Mucosa of descending colon (tissue), 3 donors: ENCODE measurements around the gene RPS6KB2. TPM values are rescaled to one million over a fixed set of nuclear protein-coding genes. Genes with fewer than 3 reads are reported as not detected.

Source experiments
- ATAC-seq: fragments of 200-7000 bp; cut with Tn5 transposase; one replicate; pipeline ENCODE4 v1.9.1; 2020; ENCODE audit warnings: mild to moderate bottlenecking, moderate library complexity
- DNase-seq, 3 donors: peaks; one replicate each; pipeline ENCODE4 v3.0.0-alpha.2; 2020
- H3K36me3 ChIP-seq: fragments of 200-600 bp; one replicate; pipeline ENCODE4 v1.8.0; 2021; ENCODE audit warnings: low read depth, mild to moderate bottlenecking
- H3K4me1 ChIP-seq: fragments of 200-600 bp; one replicate; pipeline ENCODE4 v1.8.0; 2021; ENCODE audit warnings: low read depth, mild to moderate bottlenecking
- H3K4me3 ChIP-seq: fragments of 200-600 bp; one replicate; pipeline ENCODE4 v1.8.0; 2021; ENCODE audit warnings: mild to moderate bottlenecking
- H3K9me3 ChIP-seq: fragments of 200-600 bp; one replicate; pipeline ENCODE4 v1.8.0; 2021; ENCODE audit warnings: mild to moderate bottlenecking
- CTCF ChIP-seq: fragments of 200-600 bp; IDR thresholded peaks from one replicate; pipeline ENCODE4 v1.8.0; 2022; ENCODE audit warnings: antibody characterized with exemption, mild to moderate bottlenecking
- intact Hi-C, 2 donors: fragments of 100-400 bp; cut with DNase I in 1 of 2; cut with micrococcal nuclease in 1 of 2; formaldehyde crosslinking; loops; one replicate each; pipeline versions ENCODE4 v1.11.0 to v1.11.1; 2022; cut with DNase I, micrococcal nuclease
- total RNA-seq, 3 donors: library from RNA; stranded (reverse); fragmentation: NEBNext Ultra II Directional in 2 of 3; extraction: Animal tissue kit (Norgen Biotek cat#: 25700) in 2 of 3; gene quantifications; one replicate each; pipeline versions ENCODE4 v1.2.1 to v1.2.4, GENCODE V29; 2021 to 2023
- donor health status: DM: no; HTN: no; CAD: no; lungs with moderate emphysema.
- donor health status: DM: no; HTN: no; CAD: no.
- donor health status: DM: no; HTN: yes; CAD: no.

The RPS6KB2 gene
- total RNA-seq, 3 donors from 2014 or later, result 43.1 to 51.6 (median 45.4) TPM

- intact Hi-C loops, result no loop called here
- ATAC-seq (no peak), DNase-seq (no peak)
- Histone ChIP-seq H3K36me3 (no peaks in the 10 kb centered on the region), H3K4me3 (no peak overlapping the region), H3K9me3 (no peaks in the 10 kb centered on the region), H3K4me1 (no peaks in the 10 kb centered on the region)
- no peak for TF ChIP-seq CTCF
These were observed 22.7 kb downstream of the RPS6KB2 start for GRCh38 chr11:67450796-67451657.

- no peaks in the 10 kb centered on the region for H3K36me3 ChIP-seq
- intact Hi-C loops, result no loop called here
- TF ChIP-seq CTCF, result no peak
- DNase-seq, result peak in 1 of 3 donors; percentile 42
- H3K4me3 ChIP-seq, result no peak overlapping the region
- H3K9me3 ChIP-seq, result no peaks in the 10 kb centered on the region
- no peaks in the 10 kb centered on the region for H3K4me1 ChIP-seq
- ATAC-seq, result no peak
These were observed 23.3 kb downstream of the RPS6KB2 start for GRCh38 chr11:67451658-67451976.

GRCh38 chr11:67452141-67452952 is 24.1 kb downstream of the RPS6KB2 start, which contains the start of gene GPR152:
Gene GPR152, minus strand, starts transcription at chr11:67452729. Its CDS starts 5 bp downstream, at chr11:67452724.
- H3K4me1 ChIP-seq, result no peaks in the 10 kb centered on the region
- intact Hi-C loops, result no loop called here
- ATAC-seq, result peak; percentile 46
- no peaks in the 10 kb centered on the region for H3K36me3 ChIP-seq
- no peaks in the 10 kb centered on the region for H3K9me3 ChIP-seq
- TF ChIP-seq CTCF, result no peak
- H3K4me3 ChIP-seq, result no peak within 1 kb of the TSS
- DNase-seq, result peak in 1 of 3 donors; percentile 63

- Histone ChIP-seq H3K4me1 (no peaks in the 10 kb centered on the region), H3K9me3 (no peaks in the 10 kb centered on the region), H3K4me3 (no peak overlapping the region), H3K36me3 (no peaks in the 10 kb centered on the region)
- no peak for TF ChIP-seq CTCF
- peak in 2 of 3 donors; percentile 19 to 23 for DNase-seq
- ATAC-seq, result no peak
- intact Hi-C loops, result no loop called here
These were observed 25.8 kb downstream of the RPS6KB2 start for GRCh38 chr11:67453816-67454732.

GRCh38 chr11:67455054-67455453 is 26.8 kb downstream of the RPS6KB2 start, which contains the start of gene CABP4:
Gene CABP4, plus strand, starts transcription at chr11:67455354. Its CDS starts 70 bp downstream, at chr11:67455424.
- Histone ChIP-seq H3K36me3 (no peaks in the 10 kb centered on the region), H3K4me3 (no peak within 1 kb of the TSS), H3K4me1 (no peaks in the 10 kb centered on the region), H3K9me3 (no peaks in the 10 kb centered on the region)
- ATAC-seq (no peak), DNase-seq (no peak)
- TF ChIP-seq CTCF, result no peak
- intact Hi-C loops, result no loop called here
